Epithelial cell of esophagus (primary cell): ENCODE data around the gene LMOD1.

Experiments used
- DNase-seq: peaks from one replicate; pipeline ENCODE4 v3.0.0; 2010; ENCODE audit warnings: low read depth
- H3K4me3 ChIP-seq: 2 replicates; pipeline ENCODE4 v1.5.1; 2011; ENCODE audit warnings: mild to moderate bottlenecking, low read length, control low read depth
- TF ChIP-seq, protein P1 (sequence below): IDR thresholded peaks from 2 replicates; pipeline ENCODE4 v1.5.1; 2011; ENCODE audit warnings: low read depth, mild to moderate bottlenecking, low read length, control low read depth, inconsistent platforms; ENCODE audit not compliant: insufficient read depth; ENCODE audit errors: missing control alignments

Gene LMOD1

DNA sequence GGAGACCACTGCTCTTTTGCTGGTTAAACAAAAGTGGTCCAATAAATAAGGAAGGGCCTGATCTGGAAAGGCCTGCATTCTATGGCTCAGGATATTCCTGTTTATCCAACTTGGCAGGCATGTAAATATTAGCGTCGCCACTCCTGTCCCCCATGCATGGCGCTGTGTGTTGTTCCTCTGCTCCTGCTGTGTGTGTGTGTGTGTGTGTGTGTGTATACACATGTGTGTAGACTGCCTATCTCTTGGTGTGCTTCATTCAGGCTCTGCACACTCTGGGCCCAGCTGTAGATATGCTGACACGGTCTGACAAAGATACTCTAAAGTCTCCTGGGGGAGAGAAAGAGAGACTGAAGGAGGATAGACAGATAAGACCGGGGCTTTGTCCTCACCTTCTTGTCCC lies 6.8 kb downstream of the LMOD1 start:
- no peak overlapping the region for H3K4me3 ChIP-seq
- DNase-seq = no peak
- TF ChIP-seq, protein P1, sequence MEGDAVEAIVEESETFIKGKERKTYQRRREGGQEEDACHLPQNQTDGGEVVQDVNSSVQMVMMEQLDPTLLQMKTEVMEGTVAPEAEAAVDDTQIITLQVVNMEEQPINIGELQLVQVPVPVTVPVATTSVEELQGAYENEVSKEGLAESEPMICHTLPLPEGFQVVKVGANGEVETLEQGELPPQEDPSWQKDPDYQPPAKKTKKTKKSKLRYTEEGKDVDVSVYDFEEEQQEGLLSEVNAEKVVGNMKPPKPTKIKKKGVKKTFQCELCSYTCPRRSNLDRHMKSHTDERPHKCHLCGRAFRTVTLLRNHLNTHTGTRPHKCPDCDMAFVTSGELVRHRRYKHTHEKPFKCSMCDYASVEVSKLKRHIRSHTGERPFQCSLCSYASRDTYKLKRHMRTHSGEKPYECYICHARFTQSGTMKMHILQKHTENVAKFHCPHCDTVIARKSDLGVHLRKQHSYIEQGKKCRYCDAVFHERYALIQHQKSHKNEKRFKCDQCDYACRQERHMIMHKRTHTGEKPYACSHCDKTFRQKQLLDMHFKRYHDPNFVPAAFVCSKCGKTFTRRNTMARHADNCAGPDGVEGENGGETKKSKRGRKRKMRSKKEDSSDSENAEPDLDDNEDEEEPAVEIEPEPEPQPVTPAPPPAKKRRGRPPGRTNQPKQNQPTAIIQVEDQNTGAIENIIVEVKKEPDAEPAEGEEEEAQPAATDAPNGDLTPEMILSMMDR = no peak

DNA sequence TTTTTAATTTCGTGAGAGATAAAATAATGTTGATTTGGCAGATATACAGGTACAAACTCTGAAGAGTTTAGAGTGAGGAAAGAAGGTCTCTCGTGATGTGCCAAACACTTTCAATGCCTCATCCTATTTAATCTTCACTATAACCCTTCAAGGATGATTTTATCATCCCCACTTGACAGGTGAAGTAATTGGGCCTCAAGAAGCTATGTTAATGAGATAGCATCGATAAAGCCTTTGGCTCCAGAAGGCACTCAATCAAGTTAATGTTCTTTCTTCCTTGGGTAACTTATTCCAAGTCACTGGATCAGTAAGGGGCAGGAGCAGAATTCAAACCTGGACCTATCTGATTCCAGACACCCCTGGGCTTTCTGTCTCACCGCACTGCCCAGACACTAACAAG lies 7.2 kb downstream of the LMOD1 start:
- TF ChIP-seq, protein P1 = no peak
- no peak for DNase-seq

DNA sequence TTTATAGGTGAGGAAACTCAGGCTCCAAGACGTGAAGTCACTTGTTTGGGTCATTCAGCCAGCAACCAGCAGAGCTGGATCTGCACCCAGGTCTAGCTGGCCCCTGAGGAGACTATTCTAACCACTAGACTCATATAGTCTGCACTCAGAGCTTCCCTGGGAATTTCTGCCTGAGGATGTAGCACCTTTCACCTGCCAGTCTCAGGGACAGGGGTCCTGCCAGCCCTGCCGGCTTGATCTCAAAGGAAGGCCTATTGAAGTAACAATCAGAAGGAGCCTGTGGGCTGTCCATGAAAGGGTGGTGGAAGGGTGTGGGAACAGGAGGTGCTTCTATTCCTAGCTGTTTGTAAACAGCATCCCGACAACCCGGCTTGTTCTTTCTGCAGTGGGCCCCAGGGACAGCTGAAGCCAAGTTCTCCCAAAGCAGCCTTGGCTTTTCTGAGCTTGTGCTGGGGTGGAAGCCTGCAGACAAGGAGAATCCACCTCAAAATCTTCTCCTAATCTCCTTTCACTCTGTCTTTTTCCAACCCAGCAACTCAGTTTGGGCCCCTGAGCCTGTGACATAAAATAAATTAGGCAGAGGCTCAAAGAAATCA lies 7.8 kb downstream of the LMOD1 start:
- no peak overlapping the region for H3K4me3 ChIP-seq
- no peak for DNase-seq
- TF ChIP-seq, protein P1 = no peak

More for the DNA sequence above, 7.2 kb downstream of the LMOD1 start:
- H3K4me3 ChIP-seq = no peak overlapping the region

DNA sequence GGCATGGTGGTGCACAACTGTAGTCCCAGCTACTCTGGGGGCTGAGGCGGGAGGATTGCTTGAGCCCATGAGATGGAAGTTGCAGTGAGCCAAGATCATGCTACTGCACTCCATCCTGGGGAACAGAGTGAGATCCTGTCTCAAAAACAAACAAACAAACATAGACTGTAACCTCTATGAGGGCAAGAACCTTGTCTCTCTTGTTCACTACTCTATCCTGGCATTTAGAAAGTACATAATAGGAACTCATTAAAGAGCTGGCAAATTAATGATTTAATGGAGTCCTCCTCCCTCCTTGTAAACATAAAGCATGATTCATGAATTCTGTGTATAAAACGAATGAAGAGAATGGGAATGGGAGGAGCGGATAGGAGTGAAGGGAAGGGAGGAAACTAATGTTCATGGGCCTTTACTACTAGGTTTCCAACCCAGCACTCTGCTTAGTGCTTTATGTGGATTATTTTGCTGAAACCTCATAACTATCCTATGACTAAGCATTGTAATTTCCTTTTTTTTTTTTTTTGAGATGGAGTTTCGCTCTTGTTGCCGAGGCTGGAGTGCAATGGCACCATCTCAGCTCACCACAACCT lies 8.6 kb downstream of the LMOD1 start:
- H3K4me3 ChIP-seq = no peak overlapping the region
- DNase-seq = peak; percentile 61
- TF ChIP-seq, protein P1 = no peak

DNA sequence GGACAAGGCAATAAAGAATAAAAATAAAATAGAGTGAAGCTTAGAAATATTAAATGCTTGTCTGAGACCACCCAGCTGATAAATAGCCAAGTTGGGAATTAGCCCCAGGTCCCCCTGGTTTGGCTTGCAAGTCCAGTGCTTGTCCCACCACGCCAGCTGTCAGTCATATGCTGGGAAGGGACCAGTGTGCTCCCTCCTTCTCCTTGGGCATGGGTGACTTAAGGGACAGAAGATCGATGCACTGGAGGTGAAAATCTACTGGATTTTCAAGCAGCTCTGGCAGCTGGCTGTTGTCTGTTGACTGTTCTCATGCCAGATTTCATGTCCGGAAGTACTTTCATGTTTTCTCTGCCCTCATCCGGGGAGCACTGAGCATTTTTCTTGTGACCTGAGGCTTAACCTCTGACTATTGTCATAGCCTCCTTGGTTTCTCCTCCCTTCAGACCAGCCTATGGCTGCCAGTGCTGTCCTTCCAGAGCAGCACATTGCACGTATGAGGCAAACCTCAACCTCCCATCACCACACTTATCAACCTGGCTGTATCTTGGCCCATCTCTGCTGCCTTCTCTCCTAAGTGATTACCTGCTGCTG lies 12.4 kb downstream of the LMOD1 start:
- no peak for DNase-seq
- H3K4me3 ChIP-seq = no peak overlapping the region
- TF ChIP-seq, protein P1 = no peak

DNA sequence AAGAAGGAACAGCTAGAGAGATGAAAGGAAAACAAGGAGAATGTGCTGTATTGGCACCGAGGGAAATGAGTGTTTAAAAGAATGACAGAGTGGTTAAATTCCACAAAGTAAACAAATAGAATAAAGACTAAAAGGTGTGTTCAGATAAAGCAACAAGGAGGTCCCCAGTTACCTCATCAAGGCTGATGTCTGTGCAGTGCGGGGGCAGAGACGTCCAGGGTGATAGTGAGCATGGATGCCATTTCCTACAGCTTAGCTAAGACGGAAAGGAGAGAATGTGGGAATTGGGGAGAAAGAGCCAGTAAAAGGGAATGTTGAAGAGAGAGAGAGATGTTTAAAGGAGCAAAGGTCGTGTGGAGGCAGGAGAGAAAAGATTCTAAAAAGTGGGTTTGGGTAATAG lies 15.5 kb downstream of the LMOD1 start:
- DNase-seq = no peak
- no peak overlapping the region for H3K4me3 ChIP-seq
- TF ChIP-seq, protein P1 = no peak
